IMR-90 (cell line): ENCODE measurements around the gene RGS7BP. TPM values are rescaled to one million over a fixed set of nuclear protein-coding genes. Genes with fewer than 3 reads are reported as not detected.

ENCODE experiments used
- ATAC-seq: fragments of 200-7000 bp; cut with Tn5 transposase; 2 replicates; pipeline ENCODE4 v1.9.1; 2020; ENCODE audit warnings: low read depth, mild to moderate bottlenecking, moderate library complexity
- BruUV-seq: library from RNA; stranded (reverse); fragments of 400-500 nt; replicated peaks from 2 replicates; lab custom pipeline; 2021; lab: Mats Ljungman, UMichigan
- CTCF ChIA-PET: fragments of 300-600 bp; formaldehyde crosslinking; extraction: SDS; loops from one replicate; lab custom pipeline; 2021; ENCODE audit warnings: antibody characterized with exemption; lab: Yijun Ruan, JAX
- POLR2A ChIA-PET: fragments of 300-600 bp; sonication (Branson Sonifier 250); formaldehyde crosslinking; loops from one replicate; lab custom pipeline; 2022; ENCODE audit warnings: antibody characterized with exemption; ENCODE audit not compliant: unreplicated experiment; lab: Charles Lee
- DNase-seq: peaks from one replicate; pipeline ENCODE4 v3.0.0; 2013
- H2AFZ ChIP-seq: replicated peaks from 2 replicates; pipeline ENCODE3; 2013; ENCODE audit warnings: low read length, mild to moderate bottlenecking; ENCODE audit not compliant: poor library complexity
- H2AK5ac ChIP-seq: 2 replicates; pipeline ENCODE4 v1.6.1; 2013; ENCODE audit warnings: low read depth, low read length, inconsistent platforms
- H2AK9ac ChIP-seq: replicated peaks from 2 replicates; pipeline ENCODE3; 2013; ENCODE audit warnings: mild to moderate bottlenecking, low read depth, low read length, moderate library complexity; ENCODE audit not compliant: poor library complexity
- H2BK120ac ChIP-seq: 2 replicates; pipeline ENCODE4 v1.6.1; 2013; ENCODE audit warnings: low read depth, low read length, inconsistent platforms
- H2BK15ac ChIP-seq: 3 replicates; pipeline ENCODE4 v1.6.1; 2013; ENCODE audit warnings: low read depth, low read length, inconsistent platforms
- H2BK20ac ChIP-seq: 2 replicates; pipeline ENCODE4 v1.6.1; 2013; ENCODE audit warnings: low read depth, mild to moderate bottlenecking, inconsistent platforms, low read length, moderate library complexity
- H2BK5ac ChIP-seq: 2 replicates; pipeline ENCODE4 v1.6.1; 2013; ENCODE audit warnings: mild to moderate bottlenecking, low read depth, low read length, inconsistent platforms; ENCODE audit not compliant: poor library complexity, severe bottlenecking
- H3K14ac ChIP-seq: replicated peaks from 2 replicates; pipeline ENCODE4 v1.6.1; 2013; ENCODE audit warnings: low read depth, low read length, inconsistent platforms
- H3K18ac ChIP-seq: 2 replicates; pipeline ENCODE4 v1.6.1; 2013; ENCODE audit warnings: low read depth, low read length, control low read depth
- H3K23ac ChIP-seq: 2 replicates; pipeline ENCODE4 v1.6.1; 2013; ENCODE audit warnings: low read depth, low read length, inconsistent platforms
- H3K27ac ChIP-seq: 2 replicates; pipeline ENCODE4 v1.5.1; 2013; ENCODE audit warnings: mild to moderate bottlenecking, control low read depth, low read length; ENCODE audit not compliant: insufficient read depth
- H3K27me3 ChIP-seq: 2 replicates; pipeline ENCODE4 v1.6.1; 2013; ENCODE audit warnings: low read length; ENCODE audit not compliant: control insufficient read depth, insufficient read depth
- H3K36me3 ChIP-seq: 2 replicates; pipeline ENCODE4 v1.6.1; 2013; ENCODE audit warnings: low read length, mixed read lengths; ENCODE audit not compliant: control insufficient read depth, insufficient read depth
- H3K4ac ChIP-seq: 2 replicates; pipeline ENCODE4 v1.6.1; 2013; ENCODE audit warnings: low read depth, low read length, inconsistent platforms
- H3K4me1 ChIP-seq: 2 replicates; pipeline ENCODE4 v1.6.1; 2013; ENCODE audit warnings: low read length, mixed read lengths; ENCODE audit not compliant: control insufficient read depth, insufficient read depth
- H3K4me2 ChIP-seq: 2 replicates; pipeline ENCODE4 v1.6.1; 2013; ENCODE audit warnings: low read depth, mild to moderate bottlenecking, control low read depth, low read length, moderate library complexity
- H3K4me3 ChIP-seq: 2 replicates; pipeline ENCODE4 v1.5.1; 2013; ENCODE audit warnings: low read depth, mild to moderate bottlenecking, control low read depth, low read length, moderate library complexity; ENCODE audit not compliant: insufficient read depth
- H3K56ac ChIP-seq: 2 replicates; pipeline ENCODE4 v1.6.1; 2013; ENCODE audit warnings: low read length, inconsistent platforms; ENCODE audit not compliant: insufficient read depth; ENCODE audit errors: extremely low read depth
- H3K79me1 ChIP-seq, 2 experiments: 2 replicates each; pipeline ENCODE4 v1.6.1; 2013; ENCODE audit warnings: low read length in 2 of 2, inconsistent platforms in 1 of 2, low read depth in 1 of 2
- H3K9ac ChIP-seq: 2 replicates; pipeline ENCODE4 v1.6.1; 2013; ENCODE audit warnings: low read depth, low read length, control low read depth
- H3K9me1 ChIP-seq: 2 replicates; pipeline ENCODE4 v1.6.1; 2013; ENCODE audit warnings: low read length, inconsistent platforms; ENCODE audit not compliant: insufficient read depth
- H3K9me3 ChIP-seq: 2 replicates; pipeline ENCODE4 v1.6.1; 2013; ENCODE audit warnings: low read length; ENCODE audit not compliant: control insufficient read depth, insufficient read depth
- H4K20me1 ChIP-seq: 2 replicates; pipeline ENCODE4 v1.6.1; 2013; ENCODE audit warnings: low read length, inconsistent platforms; ENCODE audit not compliant: insufficient read depth
- H4K5ac ChIP-seq: 2 replicates; pipeline ENCODE4 v1.6.1; 2013; ENCODE audit warnings: mild to moderate bottlenecking, low read depth, low read length, control low read depth
- H4K8ac ChIP-seq, 2 experiments: 2 replicates each; pipeline ENCODE4 v1.6.1; 2013; ENCODE audit warnings: low read depth in 2 of 2, low read length in 2 of 2, control low read depth in 1 of 2, inconsistent platforms in 1 of 2
- H4K91ac ChIP-seq: 2 replicates; pipeline ENCODE4 v1.6.1; 2013; ENCODE audit warnings: low read depth, low read length, inconsistent platforms; ENCODE audit not compliant: insufficient read depth
- BHLHE40 ChIP-seq: fragments of 150-350 bp; IDR thresholded peaks from 2 replicates; pipeline ENCODE4 v1.6.1; 2016; ENCODE audit warnings: mild to moderate bottlenecking, low read depth, low read length
- CEBPB ChIP-seq: IDR thresholded peaks from 2 replicates; pipeline ENCODE4 v1.6.1; 2012; ENCODE audit warnings: low read depth, low read length, improper control_type of control experiment
- CHD1 ChIP-seq: IDR thresholded peaks from 2 replicates; pipeline ENCODE4 v1.6.1; 2012; ENCODE audit warnings: low read depth, low read length, improper control_type of control experiment
- CTCF ChIP-seq: conservative IDR thresholded peaks from 2 replicates; pipeline ENCODE4 v1.5.1; 2012; ENCODE audit warnings: mild to moderate bottlenecking, low read depth, low read length, improper control_type of control experiment
- ELK1 ChIP-seq: fragments of 150-350 bp; IDR thresholded peaks from 2 replicates; pipeline ENCODE4 v1.6.1; 2016; ENCODE audit warnings: low read depth, mild to moderate bottlenecking, low read length, moderate library complexity, borderline replicate concordance
- FOS ChIP-seq: fragments of 150-350 bp; IDR thresholded peaks from 2 replicates; pipeline ENCODE4 v1.6.1; 2016; ENCODE audit warnings: low read depth, low read length
- MAFK ChIP-seq: IDR thresholded peaks from 2 replicates; pipeline ENCODE4 v1.6.1; 2012; ENCODE audit warnings: low read depth, low read length, improper control_type of control experiment
- MAZ ChIP-seq: IDR thresholded peaks from 2 replicates; pipeline ENCODE4 v1.6.1; 2012; ENCODE audit warnings: low read depth, mild to moderate bottlenecking, low read length, improper control_type of control experiment, moderate library complexity, borderline replicate concordance
- MXI1 ChIP-seq: IDR thresholded peaks from 2 replicates; pipeline ENCODE4 v1.6.1; 2012; ENCODE audit warnings: low read depth, mild to moderate bottlenecking, low read length, moderate library complexity, borderline replicate concordance
- NFE2L2 ChIP-seq: fragments of 150-350 bp; IDR thresholded peaks from 2 replicates; pipeline ENCODE4 v1.6.1; 2016; ENCODE audit warnings: low read depth, mild to moderate bottlenecking, low read length
- POLR2A ChIP-seq: IDR thresholded peaks from 2 replicates; pipeline ENCODE4 v1.6.1; 2012; ENCODE audit warnings: mild to moderate bottlenecking, low read depth, low read length
- RCOR1 ChIP-seq: IDR thresholded peaks from 2 replicates; pipeline ENCODE4 v1.6.1; 2012; ENCODE audit warnings: mild to moderate bottlenecking, low read length, improper control_type of control experiment; ENCODE audit not compliant: insufficient replicate concordance
- RFX5 ChIP-seq: IDR thresholded peaks from 2 replicates; pipeline ENCODE4 v1.8.0; 2012; ENCODE audit warnings: low read depth, mild to moderate bottlenecking, low read length, moderate library complexity
- SMC3 ChIP-seq: fragments of 150-350 bp; IDR thresholded peaks from 2 replicates; pipeline ENCODE4 v1.6.1; 2016; ENCODE audit warnings: low read depth, mild to moderate bottlenecking, antibody characterized with exemption, low read length, moderate library complexity
- USF2 ChIP-seq: fragments of 150-350 bp; IDR thresholded peaks from 2 replicates; pipeline ENCODE4 v1.6.1; 2017; ENCODE audit warnings: mild to moderate bottlenecking, antibody characterized with exemption, low read length, low read depth
- WGBS, 2 experiments: methylation state at CpG; one replicate each; pipeline versions ENCODE4 v1.1.5 to v1.1.7; 2013; ENCODE audit warnings: missing lambda C conversion rate in 2 of 2; ENCODE audit not compliant: insufficient read length in 1 of 2; ENCODE audit errors: extremely low coverage in 2 of 2; 5-methylcytosine and 5-hydroxymethylcytosine counted together
- dilution Hi-C: fragments of 300-500 bp; cut with HindIII; formaldehyde crosslinking; loops from one replicate; pipeline ENCODE4 v1.14.3; 2018; ENCODE audit warnings: low sequenced_read_pairs; ENCODE audit not compliant: unreplicated experiment
- in situ Hi-C: fragments of 300-500 bp; cut with MboI; formaldehyde crosslinking; loops from 3 replicates; pipeline ENCODE4 v1.14.3; 2019; ENCODE audit warnings: low sequenced_read_pairs, inconsistent platforms, mixed read lengths
- intact Hi-C: fragments of 100-400 bp; cut with micrococcal nuclease; formaldehyde crosslinking; loops from 2 replicates; pipeline ENCODE4 v1.10.0; 2022
- polyA plus RNA-seq, 3 experiments: library from polyadenylated mRNA; depleted of rRNA; stranded (reverse); fragments of >200 nt; gene quantifications; 2 replicates each; pipeline ENCODE4 v1.2.3, GENCODE V29; 2012; ENCODE audit warnings: low replicate concordance in 1 of 3
- total RNA-seq: library from RNA; depleted of rRNA; stranded (reverse); fragments of >200 nt; gene quantifications from 2 replicates; pipeline ENCODE4 v1.2.3, GENCODE V29; 2012

The RGS7BP gene
- total and polyA plus RNA-seq, 2 of the 4 experiments (the other 2 are of a cell fraction) = not detected

- no peak overlapping the region for H4K91ac ChIP-seq
- no peak for DNase-seq
- H4K8ac ChIP-seq = no peak overlapping the region
- H2BK15ac ChIP-seq = no peak overlapping the region
- no TSS peak for BruUV-seq
- no peak overlapping the region for H2BK5ac ChIP-seq
- ATAC-seq = no peak
- H3K4me2 ChIP-seq = no peak overlapping the region
- H2BK20ac ChIP-seq = no peak overlapping the region
- POLR2A ChIA-PET = no interaction called here
- CTCF ChIA-PET = interaction anchor here (0.6 kb wide), 1 partner anchor 14 kb away, joined by 3 read pairs; no protein-coding TSS in a partner anchor
- no peak overlapping the region for H3K27ac ChIP-seq
- no peak overlapping the region for H2AFZ ChIP-seq
- no peak overlapping the region for H2AK9ac ChIP-seq
- dilution Hi-C loops = no loop called here
- TF ChIP-seq SMC3 (no peak), BHLHE40 (no peak), MAZ (no peak), MAFK (no peak), ELK1 (no peak), CTCF (no peak), POLR2A (no peak), RCOR1 (no peak), USF2 (no peak), RFX5 (no peak), CEBPB (no peak), CHD1 (no peak), FOS (no peak), NFE2L2 (no peak), MXI1 (no peak)
- no peak overlapping the region for H4K5ac ChIP-seq
- in situ Hi-C loops = no loop called here
- H3K14ac ChIP-seq = no peak overlapping the region
- no peak overlapping the region for H2BK120ac ChIP-seq
- no peaks in the 10 kb centered on the region for H3K9me3 ChIP-seq
- H3K56ac ChIP-seq = no peak overlapping the region
- WGBS, 2 experiments = no CpG with 5 or more reads among the region's 2 CpGs
- 0 out of 2 replicates have a peak, but pooled peaks cover 1% of the 10 kb centered on the region for H3K4me1 ChIP-seq
- H3K9me1 ChIP-seq = no peaks in the 10 kb centered on the region; the same call in 1 of the 2 replicates
- H4K20me1 ChIP-seq = no peaks in the 10 kb centered on the region; the same call in 1 of the 2 replicates
- no peak overlapping the region for H3K4me3 ChIP-seq
- H3K27me3 ChIP-seq = no peaks in the 10 kb centered on the region; the same call in 1 of the 2 replicates
- H3K4ac ChIP-seq = no peak overlapping the region
- no peaks in the 10 kb centered on the region for H3K36me3 ChIP-seq
- H3K18ac ChIP-seq = no peak overlapping the region
- H3K9ac ChIP-seq = no peak overlapping the region
- H3K79me1 ChIP-seq = no peaks in the 10 kb centered on the region
- intact Hi-C loops = no loop called here
- H3K23ac ChIP-seq = no peak overlapping the region
- H2AK5ac ChIP-seq = no peak overlapping the region
Observed at GRCh38 chr5:64649512-64649911, 143.7 kb downstream of the RGS7BP start.
